Measurements from ENCODE around the gene BRD9.
"Not testable (repeated sequence)": the region's sequence is repeated elsewhere in the genome, so short reads cannot be mapped to it uniquely, and the experiment has no call there.

Gene BRD9

DNA sequence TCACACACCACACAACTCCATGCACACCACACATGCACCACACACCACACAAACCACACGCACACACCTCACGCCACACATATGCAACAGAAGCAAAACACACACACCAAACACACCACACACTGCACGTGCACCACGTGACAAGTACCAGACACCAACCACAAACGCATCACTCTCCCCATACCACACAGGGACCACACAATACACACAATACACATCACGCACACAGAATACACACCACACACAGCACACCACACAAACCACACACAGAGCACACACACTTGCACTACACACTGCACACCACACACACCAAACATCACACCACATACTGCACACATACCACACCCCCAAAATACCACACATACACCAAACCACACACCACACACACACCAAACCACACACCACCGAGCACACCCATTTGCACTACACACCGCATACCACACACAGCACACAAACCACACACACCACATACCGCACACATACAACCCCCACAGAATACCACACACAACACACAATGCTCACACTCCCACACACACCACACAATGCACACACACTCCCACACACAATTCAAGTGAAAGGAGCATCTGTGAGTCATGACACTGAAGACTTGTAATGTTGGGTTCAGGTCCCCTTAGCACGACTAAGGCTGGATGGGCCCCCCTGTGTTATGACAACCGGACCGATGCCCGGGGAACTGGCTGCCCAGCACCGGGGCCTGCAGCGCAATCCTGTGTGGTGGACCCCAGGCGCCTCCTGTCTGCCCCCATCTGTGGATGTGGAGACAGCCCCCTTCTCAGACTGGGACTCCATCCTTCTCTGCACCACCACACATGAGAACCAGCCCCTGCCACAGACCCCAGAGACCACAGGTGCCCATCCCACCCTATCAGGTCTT lies 35.8 kb downstream of the BRD9 start:
- in situ Hi-C loops (cut with MboI; ENCODE audit: low pct_unique_long_range_greater_than_20kb, low sequenced_read_pairs, unreplicated experiment): no loop called here
- no peak for DNase-seq (ENCODE audit: low spot score)
- TF ChIP-seq, protein P1, sequence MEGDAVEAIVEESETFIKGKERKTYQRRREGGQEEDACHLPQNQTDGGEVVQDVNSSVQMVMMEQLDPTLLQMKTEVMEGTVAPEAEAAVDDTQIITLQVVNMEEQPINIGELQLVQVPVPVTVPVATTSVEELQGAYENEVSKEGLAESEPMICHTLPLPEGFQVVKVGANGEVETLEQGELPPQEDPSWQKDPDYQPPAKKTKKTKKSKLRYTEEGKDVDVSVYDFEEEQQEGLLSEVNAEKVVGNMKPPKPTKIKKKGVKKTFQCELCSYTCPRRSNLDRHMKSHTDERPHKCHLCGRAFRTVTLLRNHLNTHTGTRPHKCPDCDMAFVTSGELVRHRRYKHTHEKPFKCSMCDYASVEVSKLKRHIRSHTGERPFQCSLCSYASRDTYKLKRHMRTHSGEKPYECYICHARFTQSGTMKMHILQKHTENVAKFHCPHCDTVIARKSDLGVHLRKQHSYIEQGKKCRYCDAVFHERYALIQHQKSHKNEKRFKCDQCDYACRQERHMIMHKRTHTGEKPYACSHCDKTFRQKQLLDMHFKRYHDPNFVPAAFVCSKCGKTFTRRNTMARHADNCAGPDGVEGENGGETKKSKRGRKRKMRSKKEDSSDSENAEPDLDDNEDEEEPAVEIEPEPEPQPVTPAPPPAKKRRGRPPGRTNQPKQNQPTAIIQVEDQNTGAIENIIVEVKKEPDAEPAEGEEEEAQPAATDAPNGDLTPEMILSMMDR (IDR thresholded peaks at IDR 0.05; ENCODE audit: extremely low read depth, insufficient read depth, missing control alignments): no peak

- no peak for DNase-seq (ENCODE audit: low spot score)
- TF ChIP-seq, protein P1 (IDR thresholded peaks at IDR 0.05; ENCODE audit: extremely low read depth, insufficient read depth, missing control alignments): no peak
- in situ Hi-C loops (cut with MboI; ENCODE audit: low pct_unique_long_range_greater_than_20kb, low sequenced_read_pairs, unreplicated experiment): no loop called here
Observed at GRCh38 chr5:855771-856530, 36.6 kb downstream of the BRD9 start.

- in situ Hi-C loops (cut with MboI; ENCODE audit: low pct_unique_long_range_greater_than_20kb, low sequenced_read_pairs, unreplicated experiment): no loop called here
- TF ChIP-seq, protein P1 (IDR thresholded peaks at IDR 0.05; ENCODE audit: extremely low read depth, insufficient read depth, missing control alignments): no peak
- DNase-seq (ENCODE audit: low spot score): no peak
Observed at GRCh38 chr5:854966-855743, 37.4 kb downstream of the BRD9 start.

DNA sequence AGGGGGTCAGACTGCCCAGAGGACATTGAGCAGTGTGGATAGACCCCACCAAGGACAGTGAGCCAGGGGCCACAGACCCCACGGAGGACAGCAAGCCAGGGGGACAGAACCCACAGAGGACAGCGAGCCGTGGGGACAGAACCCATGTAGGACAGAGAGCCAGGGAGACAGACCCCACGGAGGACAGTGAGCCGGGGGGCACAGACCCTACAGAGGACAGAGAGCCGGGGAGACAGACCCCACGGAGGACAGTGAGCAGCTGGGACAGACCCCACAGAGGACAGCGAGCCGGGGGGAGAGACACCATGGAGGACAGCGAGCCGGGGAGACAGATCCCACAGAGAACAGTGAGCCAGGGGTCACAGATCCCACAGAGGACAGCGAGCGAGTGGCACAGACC lies 38.4 kb downstream of the BRD9 start:
- in situ Hi-C loops (cut with MboI; ENCODE audit: low pct_unique_long_range_greater_than_20kb, low sequenced_read_pairs, unreplicated experiment): no loop called here
- TF ChIP-seq, protein P1 (IDR thresholded peaks at IDR 0.05; ENCODE audit: extremely low read depth, insufficient read depth, missing control alignments): no peak
- no peak for DNase-seq (ENCODE audit: low spot score)

- in situ Hi-C loops (cut with MboI; ENCODE audit: low pct_unique_long_range_greater_than_20kb, low sequenced_read_pairs, unreplicated experiment); DNase-seq (ENCODE audit: low spot score): not testable (repeated sequence)
Observed at GRCh38 chr5:853416-854090, 39.0 kb downstream of the BRD9 start.

- TF ChIP-seq, protein P1 (IDR thresholded peaks at IDR 0.05; ENCODE audit: extremely low read depth, insufficient read depth, missing control alignments): no peak
- DNase-seq (ENCODE audit: low spot score): no peak
- in situ Hi-C loops (cut with MboI; ENCODE audit: low pct_unique_long_range_greater_than_20kb, low sequenced_read_pairs, unreplicated experiment): no loop called here
Observed at GRCh38 chr5:852431-853401, 39.9 kb downstream of the BRD9 start.

Measured in GM13977 (cell line).